ENCODE data around the gene STUM. TPM values are rescaled to one million over a fixed set of nuclear protein-coding genes. Genes with fewer than 3 reads are reported as not detected.
A peak's percentile ranks its signal among the peaks of the same experiment; 100 is the strongest.

Gene STUM
- total RNA-seq, 1 experiment from 2014 or later, result not detected

- no peaks in the 10 kb centered on the region for H3K9me3 Mint-ChIP-seq (ENCODE audit: low read depth, unreplicated experiment)
- H3K36me3 Mint-ChIP-seq (ENCODE audit: insufficient read depth, unreplicated experiment), result no peaks in the 10 kb centered on the region
- intact Hi-C loops (cut with micrococcal nuclease; ENCODE audit: unreplicated experiment), result loop anchor here (1.0 kb wide), 1 partner anchor 194 kb away; no protein-coding TSS in a partner anchor
- CTCF ChIA-PET, result interaction anchor here (1.2 to 4.0 kb wide), 3 partner anchors 8 to 194 kb away, joined by 4 to 19 read pairs (median 4); no protein-coding TSS in a partner anchor
- H3K27me3 Mint-ChIP-seq (ENCODE audit: unreplicated experiment), result no peaks in the 10 kb centered on the region
- peak; percentile 87 for DNase-seq
- BruUV-seq (replicated peaks), result no TSS peak
- no peak overlapping the region for H3K4me3 Mint-ChIP-seq (ENCODE audit: low read depth, unreplicated experiment)
- TF ChIP-seq, protein P1, sequence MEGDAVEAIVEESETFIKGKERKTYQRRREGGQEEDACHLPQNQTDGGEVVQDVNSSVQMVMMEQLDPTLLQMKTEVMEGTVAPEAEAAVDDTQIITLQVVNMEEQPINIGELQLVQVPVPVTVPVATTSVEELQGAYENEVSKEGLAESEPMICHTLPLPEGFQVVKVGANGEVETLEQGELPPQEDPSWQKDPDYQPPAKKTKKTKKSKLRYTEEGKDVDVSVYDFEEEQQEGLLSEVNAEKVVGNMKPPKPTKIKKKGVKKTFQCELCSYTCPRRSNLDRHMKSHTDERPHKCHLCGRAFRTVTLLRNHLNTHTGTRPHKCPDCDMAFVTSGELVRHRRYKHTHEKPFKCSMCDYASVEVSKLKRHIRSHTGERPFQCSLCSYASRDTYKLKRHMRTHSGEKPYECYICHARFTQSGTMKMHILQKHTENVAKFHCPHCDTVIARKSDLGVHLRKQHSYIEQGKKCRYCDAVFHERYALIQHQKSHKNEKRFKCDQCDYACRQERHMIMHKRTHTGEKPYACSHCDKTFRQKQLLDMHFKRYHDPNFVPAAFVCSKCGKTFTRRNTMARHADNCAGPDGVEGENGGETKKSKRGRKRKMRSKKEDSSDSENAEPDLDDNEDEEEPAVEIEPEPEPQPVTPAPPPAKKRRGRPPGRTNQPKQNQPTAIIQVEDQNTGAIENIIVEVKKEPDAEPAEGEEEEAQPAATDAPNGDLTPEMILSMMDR (IDR thresholded peaks at IDR 0.05; ENCODE audit: unreplicated experiment), result peak; percentile 99
- H3K27ac Mint-ChIP-seq (ENCODE audit: unreplicated experiment), result no peak overlapping the region
- H3K4me1 Mint-ChIP-seq (ENCODE audit: low read depth, unreplicated experiment), result no peaks in the 10 kb centered on the region
Measured at GRCh38 chr1:226634166-226634588, 85.6 kb downstream of the STUM start.

- no peak overlapping the region for H3K27ac Mint-ChIP-seq (ENCODE audit: unreplicated experiment)
- no peaks in the 10 kb centered on the region for H3K27me3 Mint-ChIP-seq (ENCODE audit: unreplicated experiment)
- no TSS peak for BruUV-seq (replicated peaks)
- intact Hi-C loops (cut with micrococcal nuclease; ENCODE audit: unreplicated experiment), result loop anchor here (1.0 kb wide), 1 partner anchor 194 kb away; no protein-coding TSS in a partner anchor
- TF ChIP-seq, protein P1 (IDR thresholded peaks at IDR 0.05; ENCODE audit: unreplicated experiment), result no peak
- H3K36me3 Mint-ChIP-seq (ENCODE audit: insufficient read depth, unreplicated experiment), result peaks cover 4% of the 10 kb centered on the region
- no peak overlapping the region for H3K4me3 Mint-ChIP-seq (ENCODE audit: low read depth, unreplicated experiment)
- CTCF ChIA-PET, result interaction anchor here (0.7 to 4.0 kb wide), 4 partner anchors 8 to 194 kb away, joined by 4 to 19 read pairs (median 4); no protein-coding TSS in a partner anchor
- no peaks in the 10 kb centered on the region for H3K4me1 Mint-ChIP-seq (ENCODE audit: low read depth, unreplicated experiment)
- no peak for DNase-seq
- H3K9me3 Mint-ChIP-seq (ENCODE audit: low read depth, unreplicated experiment), result no peaks in the 10 kb centered on the region
Measured at GRCh38 chr1:226634611-226635246, 86.2 kb downstream of the STUM start.

GRCh38 chr1:226635456-226635941 is 86.9 kb downstream of the STUM start:
- no peaks in the 10 kb centered on the region for H3K4me1 Mint-ChIP-seq (ENCODE audit: low read depth, unreplicated experiment)
- no peaks in the 10 kb centered on the region for H3K9me3 Mint-ChIP-seq (ENCODE audit: low read depth, unreplicated experiment)
- DNase-seq, result no peak
- TF ChIP-seq, protein P1 (IDR thresholded peaks at IDR 0.05; ENCODE audit: unreplicated experiment), result no peak
- H3K4me3 Mint-ChIP-seq (ENCODE audit: low read depth, unreplicated experiment), result no peak overlapping the region
- no TSS peak for BruUV-seq (replicated peaks)
- H3K27ac Mint-ChIP-seq (ENCODE audit: unreplicated experiment), result no peak overlapping the region
- intact Hi-C loops (cut with micrococcal nuclease; ENCODE audit: unreplicated experiment), result no loop called here
- CTCF ChIA-PET, result interaction anchor here (0.5 to 4.0 kb wide), 7 partner anchors 9 to 212 kb away, joined by 3 to 19 read pairs (median 5); no protein-coding TSS in a partner anchor
- peaks cover 6% of the 10 kb centered on the region for H3K36me3 Mint-ChIP-seq (ENCODE audit: insufficient read depth, unreplicated experiment)
- H3K27me3 Mint-ChIP-seq (ENCODE audit: unreplicated experiment), result no peaks in the 10 kb centered on the region

GRCh38 chr1:226636847-226637096 is 88.2 kb downstream of the STUM start:
- H3K27me3 Mint-ChIP-seq (ENCODE audit: unreplicated experiment), result no peaks in the 10 kb centered on the region
- BruUV-seq (replicated peaks), result no TSS peak
- intact Hi-C loops (cut with micrococcal nuclease; ENCODE audit: unreplicated experiment), result no loop called here
- H3K9me3 Mint-ChIP-seq (ENCODE audit: low read depth, unreplicated experiment), result no peaks in the 10 kb centered on the region
- H3K4me1 Mint-ChIP-seq (ENCODE audit: low read depth, unreplicated experiment), result no peaks in the 10 kb centered on the region
- no peak overlapping the region for H3K27ac Mint-ChIP-seq (ENCODE audit: unreplicated experiment)
- DNase-seq, result no peak
- CTCF ChIA-PET, result interaction anchor here (1.4 kb wide), 1 partner anchor 179 kb away, joined by 3 read pairs; no protein-coding TSS in a partner anchor
- peaks cover 6% of the 10 kb centered on the region for H3K36me3 Mint-ChIP-seq (ENCODE audit: insufficient read depth, unreplicated experiment)
- H3K4me3 Mint-ChIP-seq (ENCODE audit: low read depth, unreplicated experiment), result no peak overlapping the region
- TF ChIP-seq, protein P1 (IDR thresholded peaks at IDR 0.05; ENCODE audit: unreplicated experiment), result no peak

All from Calu3 (cell line).